Purkinje cell (primary cell): ENCODE measurements around the gene TRO. TPM values are rescaled to one million over a fixed set of nuclear protein-coding genes. Genes with fewer than 3 reads are reported as not detected.

Experiments used
- polyA plus RNA-seq: library from polyadenylated mRNA; unstranded; fragments of >200 nt; fragmentation: Nextera tagmentation; gene quantifications from 2 replicates; pipeline ENCODE4 v1.2.1, GENCODE V29; 2014

Gene TRO, protein sequence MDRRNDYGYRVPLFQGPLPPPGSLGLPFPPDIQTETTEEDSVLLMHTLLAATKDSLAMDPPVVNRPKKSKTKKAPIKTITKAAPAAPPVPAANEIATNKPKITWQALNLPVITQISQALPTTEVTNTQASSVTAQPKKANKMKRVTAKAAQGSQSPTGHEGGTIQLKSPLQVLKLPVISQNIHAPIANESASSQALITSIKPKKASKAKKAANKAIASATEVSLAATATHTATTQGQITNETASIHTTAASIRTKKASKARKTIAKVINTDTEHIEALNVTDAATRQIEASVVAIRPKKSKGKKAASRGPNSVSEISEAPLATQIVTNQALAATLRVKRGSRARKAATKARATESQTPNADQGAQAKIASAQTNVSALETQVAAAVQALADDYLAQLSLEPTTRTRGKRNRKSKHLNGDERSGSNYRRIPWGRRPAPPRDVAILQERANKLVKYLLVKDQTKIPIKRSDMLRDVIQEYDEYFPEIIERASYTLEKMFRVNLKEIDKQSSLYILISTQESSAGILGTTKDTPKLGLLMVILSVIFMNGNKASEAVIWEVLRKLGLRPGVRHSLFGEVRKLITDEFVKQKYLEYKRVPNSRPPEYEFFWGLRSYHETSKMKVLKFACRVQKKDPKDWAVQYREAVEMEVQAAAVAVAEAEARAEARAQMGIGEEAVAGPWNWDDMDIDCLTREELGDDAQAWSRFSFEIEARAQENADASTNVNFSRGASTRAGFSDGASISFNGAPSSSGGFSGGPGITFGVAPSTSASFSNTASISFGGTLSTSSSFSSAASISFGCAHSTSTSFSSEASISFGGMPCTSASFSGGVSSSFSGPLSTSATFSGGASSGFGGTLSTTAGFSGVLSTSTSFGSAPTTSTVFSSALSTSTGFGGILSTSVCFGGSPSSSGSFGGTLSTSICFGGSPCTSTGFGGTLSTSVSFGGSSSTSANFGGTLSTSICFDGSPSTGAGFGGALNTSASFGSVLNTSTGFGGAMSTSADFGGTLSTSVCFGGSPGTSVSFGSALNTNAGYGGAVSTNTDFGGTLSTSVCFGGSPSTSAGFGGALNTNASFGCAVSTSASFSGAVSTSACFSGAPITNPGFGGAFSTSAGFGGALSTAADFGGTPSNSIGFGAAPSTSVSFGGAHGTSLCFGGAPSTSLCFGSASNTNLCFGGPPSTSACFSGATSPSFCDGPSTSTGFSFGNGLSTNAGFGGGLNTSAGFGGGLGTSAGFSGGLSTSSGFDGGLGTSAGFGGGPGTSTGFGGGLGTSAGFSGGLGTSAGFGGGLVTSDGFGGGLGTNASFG (N-terminal part only)
- 27.0 and 31.1 TPM in 2 replicates for polyA plus RNA-seq

DNA sequence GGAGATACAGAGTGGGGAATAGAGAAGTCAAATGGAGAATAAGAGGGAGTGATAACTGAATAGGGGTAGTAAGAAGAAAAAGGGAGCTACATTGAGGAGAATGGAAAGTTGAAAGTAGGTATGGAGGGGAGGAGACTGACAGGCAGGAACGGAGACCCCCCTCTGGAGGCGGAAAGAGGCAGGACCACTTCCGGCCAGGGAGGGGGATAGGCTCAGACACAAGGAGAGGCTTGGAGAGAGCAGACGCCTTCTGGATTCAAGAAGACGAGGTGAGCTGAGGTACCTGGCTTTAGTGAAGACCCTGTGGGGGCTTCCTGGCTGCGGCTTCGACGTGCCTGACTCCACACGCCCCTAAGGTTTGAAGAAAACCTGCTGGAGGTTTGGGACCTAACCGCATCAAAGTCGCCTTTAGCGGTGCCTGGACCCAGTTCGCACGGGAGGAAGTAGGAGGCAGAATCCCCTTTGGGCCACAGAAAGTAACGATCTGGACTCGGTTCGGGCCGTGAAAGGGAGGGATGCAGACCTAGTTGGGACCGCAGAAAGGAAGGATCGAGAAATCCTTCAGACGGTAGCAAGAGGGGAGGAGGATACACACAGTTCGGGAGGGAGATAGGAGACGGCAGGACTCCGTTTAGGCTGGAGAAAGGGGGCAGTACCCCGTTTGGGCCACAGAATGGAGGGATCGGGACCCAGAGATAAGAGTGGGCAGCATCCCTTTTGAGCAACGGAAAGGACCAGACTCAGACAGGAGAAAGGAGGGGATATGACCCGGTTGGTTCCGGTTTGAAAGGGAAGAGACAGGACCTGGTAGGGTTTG lies at the start of gene TRO:
Gene TRO, plus strand, starts transcription at position 215 of the 817 bp plus-strand sequence. CDS start 1,423 bp downstream, outside the sequence.

Other genes with a start within 250 kb of the TRO start
- not detected in 2 replicates for gene ITIH6, start 122.6 kb upstream of the TRO start, polyA plus RNA-seq
- 51.6 and 70.1 TPM in 2 replicates for gene MAGED2, start 113.1 kb upstream of the TRO start, polyA plus RNA-seq
- gene PFKFB1, start 73.4 kb downstream of the TRO start, polyA plus RNA-seq: not detected in 2 replicates
- 1.5 and 2.0 TPM in 2 replicates for gene APEX2, start 79.5 kb downstream of the TRO start, polyA plus RNA-seq
- gene ALAS2, start 110.2 kb downstream of the TRO start, polyA plus RNA-seq: not detected in 2 replicates
- not detected in 2 replicates for gene PAGE2B, start 154.2 kb downstream of the TRO start, polyA plus RNA-seq
- not detected in 2 replicates for gene PAGE2, start 168.2 kb downstream of the TRO start, polyA plus RNA-seq